ENCODE measurements around the gene IPO11. TPM values are rescaled to one million over a fixed set of nuclear protein-coding genes. Genes with fewer than 3 reads are reported as not detected.
A peak's percentile ranks its signal among the peaks of the same experiment; 100 is the strongest.

IPO11 gene
- total and polyA plus RNA-seq, 2 of the 13 experiments (the other 11 are each of a cell fraction or from before 2014, with no cell fraction given), result 13.9 to 24.4 TPM

- TF ChIP-seq ZNF512B (CRISPR knock-in tag; IDR thresholded peaks at IDR 0.05; ENCODE audit: borderline replicate concordance) (no peak), REXO4 (CRISPR knock-in tag; IDR thresholded peaks at IDR 0.05; ENCODE audit: borderline replicate concordance) (no peak), MYNN (CRISPR knock-in tag; IDR thresholded peaks at IDR 0.05; ENCODE audit: low read depth) (no peak; the same call in 1 of the 2 replicates), THAP9 (CRISPR knock-in tag; IDR thresholded peaks at IDR 0.05; ENCODE audit: borderline replicate concordance) (peak; percentile 82), KAT7 (CRISPR knock-in tag; IDR thresholded peaks at IDR 0.05; ENCODE audit: borderline replicate concordance) (peak; percentile 74), PHF8 (CRISPR knock-in tag; IDR thresholded peaks at IDR 0.05) (peak; percentile 99), MAFK (conservative IDR thresholded peaks at IDR 0.05 in 1 of 2, IDR thresholded peaks at IDR 0.05 in 1 of 2; ENCODE audit: low read length in 2 of 2) (no peak), NFKBIZ (CRISPR knock-in tag; IDR thresholded peaks at IDR 0.05) (peak; percentile 74; the same call in 1 of the 2 replicates), MAX (IDR thresholded peaks at IDR 0.05) (peak; percentile 98), ZNF318 (CRISPR knock-in tag; IDR thresholded peaks at IDR 0.05) (no peak), ZNF256 (CRISPR knock-in tag; conservative IDR thresholded peaks at IDR 0.05) (no peak), MIXL1 (CRISPR knock-in tag; IDR thresholded peaks at IDR 0.05) (peak; percentile 72; the same call in 1 of the 2 replicates), ZNF564 (CRISPR knock-in tag; IDR thresholded peaks at IDR 0.05) (peak; percentile 69; the same call in 1 of the 2 replicates), NBN (conservative IDR thresholded peaks at IDR 0.05) (no peak), ZNF33B (CRISPR knock-in tag; IDR thresholded peaks at IDR 0.05) (peak; percentile 88)
These were observed 8.9 kb upstream of the IPO11 start, which contains the start of gene DIMT1 (continued) for GRCh38 chr5:62403411-62404250.

Data from HepG2 (cell line).